ENCODE data around the gene NEU4.
"Not testable (repeated sequence)": the region's sequence is repeated elsewhere in the genome, so short reads cannot be mapped to it uniquely, and the experiment has no call there.

Gene NEU4

GRCh38 chr2:241775223-241776177, 33.5 kb upstream of the NEU4 start:
- DNase-seq (ENCODE audit: low spot score), result peak; percentile 34

GRCh38 chr2:241776336-241777169, 32.4 kb upstream of the NEU4 start, which contains the start of gene GAL3ST2:
Gene GAL3ST2, plus strand, starts transcription at chr2:241776822. Its CDS starts 134 bp downstream, at chr2:241776956.
- DNase-seq (ENCODE audit: low spot score), result no peak

GRCh38 chr2:241777170-241777685, 31.8 kb upstream of the NEU4 start:
- DNase-seq (ENCODE audit: low spot score), result no peak

- no peak for DNase-seq (ENCODE audit: low spot score)
These were observed 31.0 kb upstream of the NEU4 start for GRCh38 chr2:241777686-241778627.

- no peak for DNase-seq (ENCODE audit: low spot score)
These were observed 27.9 kb upstream of the NEU4 start for GRCh38 chr2:241780939-241781569.

GRCh38 chr2:241782053-241782452, 26.9 kb upstream of the NEU4 start:
- DNase-seq (ENCODE audit: low spot score), result not testable (repeated sequence)

- DNase-seq (ENCODE audit: low spot score), result no peak
These were observed 20.9 kb upstream of the NEU4 start for GRCh38 chr2:241788135-241788534.

- no peak for DNase-seq (ENCODE audit: low spot score)
These were observed 20.4 kb upstream of the NEU4 start for GRCh38 chr2:241788572-241788971.

- DNase-seq (ENCODE audit: low spot score), result not testable (repeated sequence)
These were observed 17.6 kb upstream of the NEU4 start for GRCh38 chr2:241791385-241791784.

- no peak for DNase-seq (ENCODE audit: low spot score)
These were observed 15.6 kb upstream of the NEU4 start for GRCh38 chr2:241793385-241793784.

GRCh38 chr2:241794250-241794823, 14.7 kb upstream of the NEU4 start:
- DNase-seq (ENCODE audit: low spot score), result no peak

GRCh38 chr2:241795021-241795999, 13.7 kb upstream of the NEU4 start:
- DNase-seq (ENCODE audit: low spot score), result no peak

GRCh38 chr2:241796209-241796608, 12.8 kb upstream of the NEU4 start:
- no peak for DNase-seq (ENCODE audit: low spot score)

GRCh38 chr2:241796610-241797138, 12.3 kb upstream of the NEU4 start:
- peak; percentile 11 for DNase-seq (ENCODE audit: low spot score)

GRCh38 chr2:241797441-241798080, 11.4 kb upstream of the NEU4 start:
- DNase-seq (ENCODE audit: low spot score), result peak; percentile 7

- DNase-seq (ENCODE audit: low spot score), result peak; percentile 18
These were observed 10.8 kb upstream of the NEU4 start for GRCh38 chr2:241798081-241798630.

- DNase-seq (ENCODE audit: low spot score), result no peak
These were observed 10.1 kb upstream of the NEU4 start for GRCh38 chr2:241798631-241799521.
